GM12878 (cell line): ENCODE data around the gene CLCNKA. TPM values are rescaled to one million over a fixed set of nuclear protein-coding genes. Genes with fewer than 3 reads are reported as not detected.

Experiments used
- ATAC-seq: fragments of 200-7000 bp; cut with Tn5 transposase; 3 replicates; pipeline ENCODE4 v1.9.1; 2020; ENCODE audit warnings: mild to moderate bottlenecking, moderate library complexity
- BruUV-seq: library from RNA; stranded (reverse); fragments of 400-500 nt; replicated peaks from 2 replicates; lab custom pipeline; 2021; lab: Mats Ljungman, UMichigan
- CTCF ChIA-PET: fragments of 300-600 bp; sonication (Branson Sonifier 250); formaldehyde crosslinking; extraction: SDS; loops from one replicate; lab custom pipeline; 2021; ENCODE audit warnings: inconsistent platforms; lab: Yijun Ruan, JAX
- POLR2A ChIA-PET: fragments of 350-600 bp; formaldehyde crosslinking; extraction: SDS; loops from one replicate; lab custom pipeline; 2021; ENCODE audit warnings: inconsistent platforms; lab: Charles Lee
- RAD21 ChIA-PET: fragments of 300-600 bp; sonication (Branson Sonifier 250); formaldehyde crosslinking; loops from one replicate; lab custom pipeline; 2023; ENCODE audit warnings: antibody characterized with exemption; ENCODE audit not compliant: unreplicated experiment; lab: Charles Lee
- SMC1A ChIA-PET: fragments of 300-600 bp; sonication (Branson Sonifier 250); formaldehyde crosslinking; loops from one replicate; lab custom pipeline; 2023; ENCODE audit not compliant: unreplicated experiment, uncharacterized antibody; lab: Charles Lee
- DNase-seq: peaks from one replicate; pipeline ENCODE4 v3.0.0-alpha.2; 2011; ENCODE audit warnings: low read depth, low spot score
- FAIRE-seq: peaks from 3 replicates; lab custom pipeline; 2011; peaks lifted over from hg19 to GRCh38; lab: Jason Lieb, UNC
- H2AFZ ChIP-seq: 2 replicates; pipeline ENCODE4 v1.6.0; 2011; ENCODE audit warnings: low read depth, low read length, control low read depth; ENCODE audit not compliant: control insufficient read depth
- H3K27ac ChIP-seq: 2 replicates; pipeline ENCODE4 v1.5.1; 2011; ENCODE audit warnings: control low read depth; ENCODE audit not compliant: control insufficient read depth, insufficient read depth
- H3K27me3 ChIP-seq, 2 experiments: replicated peaks in 1 of 2; 2 replicates each; pipeline versions ENCODE4 v1.6.0 to v1.6.1; 2011; ENCODE audit warnings: low read length in 1 of 2; ENCODE audit not compliant: control insufficient read depth in 2 of 2, insufficient read depth in 2 of 2
- H3K36me3 ChIP-seq, 2 experiments: 2 replicates each; pipeline ENCODE4 v1.5.1; 2011; ENCODE audit warnings: low read length in 1 of 2; ENCODE audit not compliant: control insufficient read depth in 2 of 2, insufficient read depth in 2 of 2
- H3K4me1 ChIP-seq: 2 replicates; pipeline ENCODE4 v1.6.1; 2011; ENCODE audit warnings: mild to moderate bottlenecking, low read length, moderate library complexity, mixed read lengths; ENCODE audit not compliant: control insufficient read depth, insufficient read depth
- H3K4me2 ChIP-seq: 2 replicates; pipeline ENCODE4 v1.6.0; 2011; ENCODE audit warnings: control low read depth; ENCODE audit not compliant: control insufficient read depth, insufficient read depth
- H3K4me3 ChIP-seq: fragments of 200-600 bp; sonication (generic); 2 replicates; pipeline ENCODE4 v1.5.1; 2016
- H3K79me2 ChIP-seq: 2 replicates; pipeline ENCODE4 v1.6.0; 2011; ENCODE audit warnings: low read length; ENCODE audit not compliant: control insufficient read depth, insufficient read depth
- H3K9ac ChIP-seq: 2 replicates; pipeline ENCODE4 v1.8.0; 2011; ENCODE audit warnings: low read length, control low read depth, mixed read lengths; ENCODE audit not compliant: control insufficient read depth, insufficient read depth
- H3K9me3 ChIP-seq: replicated peaks from 3 replicates; pipeline ENCODE4 v1.5.1; 2011; ENCODE audit warnings: mild to moderate bottlenecking, low read length; ENCODE audit not compliant: control insufficient read depth, insufficient read depth
- H4K20me1 ChIP-seq: 2 replicates; pipeline ENCODE4 v1.6.0; 2011; ENCODE audit not compliant: control insufficient read depth, insufficient read depth
- BCLAF1 ChIP-seq: fragments of 450-650 bp; IDR thresholded peaks from 2 replicates; pipeline ENCODE4 v1.6.1; 2017; ENCODE audit warnings: antibody characterized with exemption, mild to moderate bottlenecking, moderate library complexity
- EED ChIP-seq: sonication (generic); IDR thresholded peaks from 2 replicates; pipeline ENCODE4 v1.6.1; 2016; ENCODE audit warnings: antibody characterized with exemption, low read depth
- RUNX3 ChIP-seq: IDR thresholded peaks from 2 replicates; pipeline ENCODE4 v1.6.1; 2012; ENCODE audit warnings: low read length, inconsistent platforms
- WGBS: methylation state at CpG from one replicate; pipeline ENCODE4 v1.1.6; 2016; ENCODE audit warnings: low lambda C conversion rate; ENCODE audit not compliant: insufficient replicate concordance, insufficient coverage; ENCODE audit errors: missing lambda C conversion rate; 5-methylcytosine and 5-hydroxymethylcytosine counted together
- in situ Hi-C: fragments of 300-500 bp; cut with MboI; formaldehyde crosslinking; loops from 9 replicates; pipeline ENCODE4 v1.14.3; 2018; ENCODE audit warnings: mixed read lengths
- intact Hi-C: fragments of 100-400 bp; cut with micrococcal nuclease; formaldehyde crosslinking; loops from one replicate; pipeline ENCODE4 v1.14.2; 2022; ENCODE audit not compliant: unreplicated experiment
- polyA plus RNA-seq, 11 experiments: library from polyadenylated mRNA; depleted of rRNA in 4 of 11; unstranded in 6 of 11; stranded (reverse) in 5 of 11; fragments of >200 nt; fragmentation: Nextera tagmentation in 4 of 11; fragmentation: Illumina TruSeq in 1 of 11; extraction: Ambion mirVana in 4 of 11; extraction: Trizol in 1 of 11; gene quantifications; 1 replicate in 1 of 11; 2 replicates in 10 of 11; pipeline versions ENCODE4 v1.2.1 to v1.2.3, GENCODE V29; 2011 to 2016; ENCODE audit warnings: inconsistent platforms in 2 of 11, missing spikeins in 2 of 11, low read depth in 1 of 11
- total RNA-seq, 4 experiments: library from RNA; depleted of rRNA in 3 of 4; stranded (reverse); fragments of >200 nt in 3 of 4; fragmentation: Illumina TruSeq in 1 of 4; extraction: Trizol in 1 of 4; gene quantifications; 2 replicates each; pipeline versions ENCODE4 v1.2.1 to v1.2.3, GENCODE V29; 2013 to 2021

The CLCNKA gene
- total and polyA plus RNA-seq, 10 of the 15 experiments (the other 5 are each of a cell fraction or from before 2014, with no cell fraction given), result 0.02 to 0.15 (median 0.08) TPM; not detected in 6

DNA sequence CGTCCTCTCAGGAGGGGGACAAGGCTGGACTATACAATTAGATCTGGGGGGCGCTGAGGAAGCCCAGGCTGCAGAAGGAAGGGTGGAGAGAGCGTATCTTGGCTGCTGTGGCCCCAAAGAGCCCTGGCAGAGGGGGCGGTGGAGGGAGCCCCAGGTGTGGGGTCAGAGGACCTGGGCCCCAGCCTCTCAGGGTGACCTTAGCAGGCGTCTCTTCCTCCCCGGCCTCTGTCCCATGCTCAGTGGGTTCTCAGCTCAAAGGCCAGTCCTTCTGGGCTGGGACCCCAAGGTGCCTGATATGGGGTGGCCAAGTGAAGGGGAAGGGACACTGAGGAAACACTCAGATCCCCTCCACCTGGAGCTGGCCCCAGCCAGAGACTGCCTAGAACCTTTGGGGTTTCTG is 49.8 kb downstream of the CLCNKA start (continued):
- no peak for TF ChIP-seq BCLAF1

DNA sequence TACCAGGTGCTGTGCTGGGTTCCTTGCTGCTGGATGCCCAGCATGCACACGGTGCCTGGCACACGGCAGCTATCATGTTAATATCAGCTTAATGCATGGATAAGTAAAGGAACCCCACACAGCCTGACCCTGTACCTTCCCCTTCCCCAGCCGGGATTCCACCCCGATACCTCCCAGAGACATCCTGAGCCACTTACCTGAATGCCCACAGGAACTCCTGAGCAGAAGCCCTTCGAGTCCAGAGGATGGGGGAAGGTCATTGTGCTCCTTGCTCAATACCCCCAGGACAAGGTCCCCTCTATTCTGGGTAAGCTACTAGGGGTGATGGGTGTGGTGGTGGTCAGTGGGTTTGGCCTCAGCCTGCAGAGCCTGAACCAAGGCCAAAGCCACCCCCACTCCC is 50.3 kb downstream of the CLCNKA start:
- no peak overlapping the region for H3K9ac ChIP-seq
- no peaks in the 10 kb centered on the region for H3K79me2 ChIP-seq
- in situ Hi-C loops (no loop called here), intact Hi-C loops (no loop called here)
- ChIA-PET POLR2A (no interaction called here), SMC1A (no interaction called here), CTCF (interaction anchor here (1.4 to 1.5 kb wide), 2 partner anchors 109 to 280 kb away, joined by 3 to 4 read pairs; no protein-coding TSS in a partner anchor), RAD21 (interaction anchor here (0.6 kb wide), 1 partner anchor 166 kb away, joined by 3 read pairs; no protein-coding TSS in a partner anchor)
- DNase-seq (no peak), ATAC-seq (no peak), FAIRE-seq (no peak)
- H3K27me3 ChIP-seq, result peaks cover 1 to 3% of the 10 kb centered on the region in 2 experiments; a peak in 2 of 4 replicates
- H3K4me1 ChIP-seq, result no peaks in the 10 kb centered on the region
- H4K20me1 ChIP-seq, result no peaks in the 10 kb centered on the region
- WGBS, result 29% methylated on average over 5 of the region's 5 CpGs
- no peak overlapping the region for H3K4me3 ChIP-seq
- no peaks in the 10 kb centered on the region for H3K36me3 ChIP-seq
- no peak overlapping the region for H3K27ac ChIP-seq
- no peak overlapping the region for H2AFZ ChIP-seq
- BruUV-seq, result no TSS peak
- TF ChIP-seq RUNX3 (no peak), EED (no peak)
- no peaks in the 10 kb centered on the region for H3K9me3 ChIP-seq
- H3K4me2 ChIP-seq, result no peak overlapping the region
